GM08714 (cell line): ENCODE results near the gene METRN.

Source experiments
- H3K4me3 ChIP-seq: fragments of 200-500 bp; sonication (Bioruptor generic); 2 replicates; pipeline ENCODE4 v1.5.1; 2014; ENCODE audit warnings: mild to moderate bottlenecking, low read length, inconsistent platforms
- ZNF274 ChIP-seq: IDR thresholded peaks from 2 replicates; pipeline ENCODE4 v1.6.1; 2012; ENCODE audit warnings: mild to moderate bottlenecking, low read depth, low read length

The METRN gene

DNA sequence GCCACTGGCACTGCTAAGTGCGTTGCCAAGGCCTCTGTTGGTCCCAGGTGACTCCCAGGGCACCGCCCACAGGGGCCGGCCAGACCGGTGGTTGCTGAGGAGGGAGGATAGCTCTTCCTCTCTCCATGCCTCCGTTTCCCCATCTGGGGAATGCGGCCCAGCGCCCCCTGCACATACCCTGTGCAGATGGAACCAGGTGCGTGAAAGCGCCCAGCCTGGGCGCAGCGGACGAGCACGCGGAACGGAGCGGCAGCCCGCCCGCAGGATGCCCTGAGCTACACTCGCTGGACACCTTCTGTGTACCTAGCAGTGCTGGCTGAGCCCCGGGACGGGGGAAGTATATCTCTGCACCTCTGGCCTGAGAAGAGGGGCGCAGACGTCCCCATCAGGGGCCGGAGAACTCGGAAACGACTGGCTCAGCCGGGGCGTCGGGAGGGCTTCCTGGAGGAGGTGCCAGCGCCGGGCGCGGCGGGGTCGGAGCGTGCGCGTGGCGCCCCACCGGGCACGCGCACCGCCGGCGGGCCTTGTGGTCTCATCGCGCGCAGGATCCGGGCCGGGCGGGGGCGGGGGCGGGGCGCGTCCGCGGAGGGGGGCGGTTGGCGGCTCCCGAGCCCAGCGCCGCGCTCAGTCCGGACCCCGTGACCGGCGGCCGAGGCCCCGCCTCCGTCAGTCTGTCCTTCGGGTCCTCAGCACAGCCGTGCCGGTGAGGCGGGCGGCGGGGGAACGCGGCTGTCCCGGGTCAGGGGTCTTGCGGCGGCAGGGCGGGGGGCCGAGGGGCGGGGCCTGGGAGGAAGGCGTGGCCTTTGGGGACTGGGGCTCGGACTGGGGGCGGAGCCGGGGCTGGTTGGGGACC is 11.7 kb downstream of the METRN start, which contains the start of the genes CCDC78 and HAGHL:
Gene CCDC78 (minus strand): TSS at position 6 of the 853 bp plus-strand sequence. CDS start 76 bp downstream, outside the sequence.
Gene HAGHL (plus strand): TSS at position 669 of the 853 bp plus-strand sequence. CDS start 404 bp downstream, outside the sequence.
- peak within 1 kb of the TSS; percentile 68; the same call in 1 of the 2 replicates for H3K4me3 ChIP-seq
- no peak for TF ChIP-seq ZNF274

GRCh38 chr16:727291-727977 is 12.5 kb downstream of the METRN start:
- no peak for TF ChIP-seq ZNF274

GRCh38 chr16:728131-728889 is 13.4 kb downstream of the METRN start:
- peak overlapping the region; percentile 36; the same call in 1 of the 2 replicates for H3K4me3 ChIP-seq
- TF ChIP-seq ZNF274 = no peak

More at GRCh38 chr16:727291-727977, 12.5 kb downstream of the METRN start:
- peak overlapping the region; percentile 68; the same call in 1 of the 2 replicates for H3K4me3 ChIP-seq

DNA sequence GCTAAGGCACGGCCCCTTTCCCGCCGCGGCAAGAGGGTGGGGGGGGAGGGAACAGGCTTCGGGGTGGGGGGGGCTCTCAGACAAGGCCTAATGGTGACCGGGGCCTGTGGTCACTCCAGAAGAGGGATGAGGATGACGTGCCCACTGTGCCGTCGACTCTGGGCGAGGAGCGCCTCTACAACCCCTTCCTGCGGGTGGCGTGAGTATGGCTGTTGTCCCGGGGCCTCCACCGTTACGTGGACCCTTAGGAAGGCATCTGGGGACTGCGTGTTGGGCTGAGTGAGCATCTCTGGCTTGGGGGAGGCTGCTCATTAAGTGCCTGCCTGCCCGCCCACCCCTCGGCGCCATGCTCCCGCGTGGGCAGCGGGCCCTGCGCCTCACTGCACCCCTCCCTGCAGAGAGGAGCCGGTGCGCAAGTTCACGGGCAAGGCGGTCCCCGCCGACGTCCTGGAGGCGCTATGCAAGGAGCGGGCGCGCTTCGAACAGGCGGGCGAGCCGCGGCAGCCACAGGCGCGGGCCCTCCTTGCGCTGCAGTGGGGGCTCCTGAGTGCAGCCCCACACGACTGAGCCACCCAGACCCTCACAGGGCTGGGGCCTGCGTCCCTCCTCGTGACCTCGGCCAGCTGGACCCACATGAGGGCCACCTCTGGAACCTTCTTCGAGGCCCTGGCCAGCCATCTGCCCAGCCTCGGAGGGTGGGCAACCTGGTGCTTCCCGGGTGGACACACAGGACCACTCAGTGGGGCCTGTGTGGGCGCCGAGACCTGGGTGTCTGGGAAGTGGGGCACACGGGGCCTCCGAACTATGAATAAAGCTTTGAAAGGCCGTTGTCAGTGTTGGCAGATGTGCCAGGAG is 14.2 kb downstream of the METRN start:
- H3K4me3 ChIP-seq = no peak overlapping the region; the same call in 1 of the 2 replicates
- no peak for TF ChIP-seq ZNF274

GRCh38 chr16:729768-730665 is 15.1 kb downstream of the METRN start:
- no peak overlapping the region for H3K4me3 ChIP-seq
- no peak for TF ChIP-seq ZNF274

GRCh38 chr16:730666-731509 is 16.0 kb downstream of the METRN start:
- no peak overlapping the region for H3K4me3 ChIP-seq
- TF ChIP-seq ZNF274 = no peak

DNA sequence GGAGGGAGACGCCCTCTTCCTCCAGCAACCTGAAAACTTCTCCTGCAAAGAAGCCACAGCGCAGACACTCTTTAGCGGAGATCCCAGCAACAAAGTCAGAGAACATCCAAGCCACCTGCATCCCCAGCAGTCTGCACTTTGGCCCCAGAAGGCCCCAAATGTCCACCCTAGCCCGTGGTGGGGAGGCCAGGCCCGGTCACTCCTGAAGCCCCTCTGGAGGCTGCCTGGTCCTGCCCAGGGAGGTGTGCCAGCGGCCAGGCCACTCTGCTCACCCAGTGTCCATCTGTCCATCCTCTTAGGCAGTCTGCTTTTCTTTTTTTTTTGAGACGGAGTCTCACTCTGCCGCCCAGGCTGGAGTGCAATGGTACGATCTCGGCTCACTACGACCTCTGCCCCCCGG is 17.4 kb downstream of the METRN start:
- no peak overlapping the region for H3K4me3 ChIP-seq
- TF ChIP-seq ZNF274 = no peak

DNA sequence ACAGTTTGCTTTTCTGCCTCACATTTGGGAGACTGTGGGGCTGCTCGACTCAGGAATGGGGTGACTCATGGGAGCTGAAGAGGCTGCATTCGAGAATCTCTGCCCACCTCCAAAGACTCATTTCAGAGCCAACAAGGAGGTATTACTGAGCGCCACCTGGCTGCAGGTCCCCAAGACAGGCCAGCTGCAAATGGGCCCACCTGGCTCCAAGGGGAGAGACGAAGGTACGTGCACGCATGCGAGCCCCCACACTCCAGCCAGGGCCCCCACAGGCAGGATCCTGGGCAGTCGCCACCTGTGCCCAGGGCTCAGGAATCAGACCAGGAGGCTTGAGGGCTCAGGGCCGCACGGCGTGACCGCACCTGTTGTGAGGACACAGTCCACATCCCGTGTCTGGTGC is 18.0 kb downstream of the METRN start:
- H3K4me3 ChIP-seq = no peak overlapping the region
- TF ChIP-seq ZNF274 = no peak

GRCh38 chr16:733382-734207 is 18.7 kb downstream of the METRN start:
- TF ChIP-seq ZNF274 = no peak
- no peak overlapping the region for H3K4me3 ChIP-seq

- no peak for TF ChIP-seq ZNF274
- no peak overlapping the region for H3K4me3 ChIP-seq
These were observed 19.5 kb downstream of the METRN start for GRCh38 chr16:734208-734980.
